Stimulated activated CD8-positive, alpha-beta memory T cell treated with anti-CD3 and anti-CD28 coated beads, Interleukin-15, amount 100 ng/mL, for 24 hours (primary cell): ENCODE measurements around the gene GAS2L1.
"Not testable (repeated sequence)": the region's sequence is repeated elsewhere in the genome, so short reads cannot be mapped to it uniquely, and the experiment has no call there.

ENCODE experiments used
- DNase-seq: peaks from one replicate; pipeline ENCODE4 v3.0.0-alpha.2; 2020; ENCODE audit warnings: low read depth

The GAS2L1 gene

DNA sequence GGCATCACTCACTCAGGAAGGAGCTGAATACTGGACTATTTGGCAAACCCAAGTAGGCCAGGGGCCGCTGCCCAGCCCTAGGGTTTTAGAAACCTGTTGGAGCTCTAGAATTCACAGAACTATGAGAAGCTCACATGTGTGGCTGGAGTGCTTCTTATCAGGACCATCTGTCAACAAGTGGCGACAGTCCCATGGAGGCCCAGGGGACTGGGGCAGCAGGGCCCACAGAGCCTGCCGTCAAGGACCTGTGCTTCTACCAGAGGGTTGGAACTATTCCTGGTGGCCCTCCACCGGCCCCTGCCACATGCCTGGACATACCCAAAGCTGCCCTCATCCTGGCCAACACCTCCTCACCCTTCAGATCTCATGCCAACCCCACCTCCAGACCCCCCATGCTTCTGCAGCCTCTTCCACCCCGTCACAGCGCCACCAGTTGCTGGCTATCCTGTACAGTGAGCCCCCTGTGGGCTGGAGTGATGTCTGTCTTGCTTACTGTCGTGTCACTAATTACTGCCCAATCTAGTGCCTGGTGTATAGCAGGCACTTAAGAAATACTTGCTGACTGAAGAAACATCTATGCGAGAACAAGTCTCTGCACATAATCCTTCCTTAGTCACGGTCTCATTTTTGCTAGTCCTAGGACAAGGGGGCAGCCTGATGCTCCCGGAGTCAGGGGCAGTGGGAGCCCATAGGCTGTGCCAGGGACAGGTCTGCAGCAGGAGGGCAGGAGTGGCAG, 36.3 kb downstream of the GAS2L1 start:
- DNase-seq, result no peak

DNA sequence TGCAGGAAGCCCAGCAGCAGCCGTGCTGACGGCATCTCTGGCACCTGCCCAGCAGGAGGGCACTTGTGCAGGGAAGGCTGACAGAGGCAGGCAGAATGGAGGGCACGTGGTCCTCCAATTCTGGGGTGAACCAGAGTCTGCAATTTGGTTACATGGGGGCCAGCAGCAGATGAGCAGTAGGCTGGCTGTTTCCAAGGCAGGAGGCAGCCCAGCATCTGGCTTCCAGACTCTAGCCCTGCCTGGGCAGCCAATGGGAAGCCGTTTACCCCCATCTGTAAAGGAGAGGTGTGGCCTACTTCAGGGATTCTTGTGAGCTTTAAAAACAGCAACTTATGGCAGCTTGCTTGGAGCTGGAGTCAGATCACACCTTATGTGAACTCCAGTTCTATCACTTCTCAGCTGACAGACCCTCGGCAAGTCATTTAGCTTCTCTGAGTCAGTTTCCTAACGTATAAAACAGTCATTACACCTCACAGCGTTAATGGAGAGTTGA, 36.9 kb downstream of the GAS2L1 start:
- DNase-seq, result no peak

DNA sequence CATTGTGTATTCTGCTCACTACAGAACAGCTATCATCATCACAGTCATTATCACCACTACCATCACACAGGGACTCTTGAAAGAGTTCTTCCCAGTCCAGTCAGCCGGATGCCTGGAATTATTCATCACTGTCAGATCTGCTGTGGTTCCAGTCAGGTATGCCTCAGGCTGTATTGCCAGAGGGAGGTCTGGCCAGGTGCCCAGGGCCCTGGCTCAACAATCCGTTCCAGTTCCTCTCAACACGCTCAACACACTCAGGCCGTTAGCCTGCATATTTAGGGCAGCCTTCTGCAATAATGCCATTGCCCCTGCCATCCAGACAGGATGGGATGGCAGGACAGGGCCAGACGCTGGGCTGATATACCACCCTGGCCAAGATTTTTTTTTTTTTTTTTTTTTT, 37.7 kb downstream of the GAS2L1 start:
- no peak for DNase-seq

DNA sequence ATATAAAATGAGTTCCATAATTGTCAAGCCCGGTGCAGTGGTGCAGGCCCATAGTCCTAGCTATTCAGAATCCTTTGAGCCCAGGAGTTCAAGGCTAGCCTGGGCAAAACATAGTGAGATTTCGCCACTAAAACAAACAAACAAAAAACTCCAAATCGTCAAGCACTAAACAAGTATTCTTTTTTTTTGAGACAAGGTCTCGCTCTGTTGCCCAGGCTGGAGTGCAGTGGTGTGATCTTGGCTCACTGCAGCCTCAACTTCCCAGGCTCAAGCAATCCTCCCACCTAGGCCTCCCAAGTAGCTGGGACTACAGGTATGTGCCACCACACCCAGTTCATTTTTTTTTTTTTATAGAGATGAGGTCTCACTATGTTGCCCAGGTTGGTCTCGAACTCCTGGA, 38.4 kb downstream of the GAS2L1 start:
- DNase-seq, result not testable (repeated sequence)

- DNase-seq, result no peak
Measured at GRCh38 chr22:29345932-29346331, 39.5 kb downstream of the GAS2L1 start.

DNA sequence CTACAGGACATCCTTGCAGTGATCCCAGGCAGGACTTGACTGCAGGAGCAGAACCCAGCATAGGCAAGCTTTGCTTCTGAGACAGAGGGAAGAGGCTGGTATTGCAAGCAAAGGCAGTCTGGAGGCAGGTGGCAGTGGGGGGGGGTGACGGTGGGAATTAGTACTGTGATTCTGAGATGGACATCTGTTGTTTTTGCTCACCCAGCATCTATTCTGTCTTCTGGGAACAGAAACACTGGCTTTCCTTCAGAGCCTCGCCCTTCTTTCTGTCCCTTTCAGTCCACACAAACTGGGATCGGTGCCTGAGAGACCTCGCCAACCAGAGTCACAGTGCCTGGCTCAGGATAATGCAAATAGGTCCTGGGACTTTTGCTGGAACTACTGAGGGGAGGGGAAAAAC, 40.2 kb downstream of the GAS2L1 start:
- DNase-seq, result no peak

DNA sequence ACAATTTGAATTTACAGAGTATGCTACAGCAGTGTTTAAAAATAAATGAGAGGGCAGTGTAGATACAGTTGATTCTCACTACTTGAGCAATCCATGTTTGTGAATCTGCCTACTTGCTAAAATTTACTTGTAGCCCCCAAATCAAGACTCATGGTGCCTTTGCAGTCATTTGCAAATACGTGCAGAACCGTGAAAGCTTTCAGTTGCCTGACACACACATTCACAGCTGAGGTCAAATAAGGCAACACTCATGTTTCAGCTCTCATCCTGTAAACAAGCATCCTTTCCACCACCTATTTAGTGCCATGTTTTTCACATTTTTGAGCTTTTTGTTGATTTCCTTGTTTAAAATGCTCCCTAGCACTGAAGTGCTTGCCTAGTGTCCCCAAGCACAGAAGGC, 41.6 kb downstream of the GAS2L1 start:
- no peak for DNase-seq

GRCh38 chr22:29348956-29349355, 42.5 kb downstream of the GAS2L1 start:
- DNase-seq, result no peak

- no peak for DNase-seq
Measured at GRCh38 chr22:29351042-29351441, 44.6 kb downstream of the GAS2L1 start.

- no peak for DNase-seq
Measured at GRCh38 chr22:29351891-29352290, 45.4 kb downstream of the GAS2L1 start.

DNA sequence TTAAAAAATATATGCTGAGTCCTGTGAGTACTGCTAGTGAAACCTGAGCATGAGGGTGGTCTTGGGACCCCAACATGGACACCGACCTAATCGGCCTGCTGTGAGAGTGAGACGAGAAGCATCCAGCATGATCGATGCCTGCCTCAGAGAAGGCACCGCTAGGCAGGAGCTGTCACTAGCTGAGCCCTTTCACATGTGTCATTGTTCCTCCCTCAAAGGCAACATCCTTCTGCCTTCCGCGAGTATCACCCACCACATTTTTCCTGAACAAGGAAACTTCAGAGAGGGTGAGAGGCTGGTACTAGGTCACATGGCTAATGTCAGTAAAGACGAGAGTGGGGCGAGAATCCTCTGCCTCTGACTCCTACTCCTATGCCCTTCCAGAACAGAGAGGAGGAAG, 46.3 kb downstream of the GAS2L1 start:
- DNase-seq, result no peak

- DNase-seq, result no peak
Measured at GRCh38 chr22:29353286-29353685, 46.8 kb downstream of the GAS2L1 start.

- DNase-seq, result no peak
Measured at GRCh38 chr22:29353860-29354259, 47.4 kb downstream of the GAS2L1 start.

DNA sequence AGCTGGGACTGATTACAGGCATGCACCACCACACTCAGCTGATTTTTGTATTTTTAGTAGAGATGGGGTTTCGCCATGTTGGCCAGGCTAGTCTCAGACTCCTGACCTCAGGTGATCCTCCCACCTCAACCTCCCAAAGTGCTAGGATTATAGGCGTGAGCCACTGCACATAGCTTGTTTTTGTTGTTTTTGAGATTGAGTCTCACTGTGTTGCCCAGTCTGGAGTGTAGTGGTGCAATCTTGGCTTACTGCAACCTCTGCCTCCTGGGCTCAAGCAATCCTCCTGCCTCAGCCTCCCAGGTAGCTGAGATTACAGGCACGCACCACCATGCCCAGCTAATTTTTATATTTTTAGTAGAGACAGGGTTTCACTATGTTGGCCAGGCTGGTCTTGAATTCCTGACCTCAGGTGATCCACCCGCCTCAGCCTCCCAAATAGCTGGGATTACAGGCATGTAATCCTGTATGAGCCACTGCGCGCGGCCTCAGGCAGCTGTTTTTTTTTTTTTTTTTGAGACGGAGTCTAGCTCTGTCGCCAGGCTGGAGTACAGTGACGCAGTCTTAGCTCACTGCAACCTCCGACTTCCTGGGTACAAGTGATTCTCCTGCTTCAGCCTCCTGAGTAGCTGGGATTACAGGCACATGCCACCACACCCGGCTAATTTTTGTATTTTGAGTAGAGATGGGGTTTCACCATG, 50.9 kb downstream of the GAS2L1 start:
- not testable (repeated sequence) for DNase-seq

DNA sequence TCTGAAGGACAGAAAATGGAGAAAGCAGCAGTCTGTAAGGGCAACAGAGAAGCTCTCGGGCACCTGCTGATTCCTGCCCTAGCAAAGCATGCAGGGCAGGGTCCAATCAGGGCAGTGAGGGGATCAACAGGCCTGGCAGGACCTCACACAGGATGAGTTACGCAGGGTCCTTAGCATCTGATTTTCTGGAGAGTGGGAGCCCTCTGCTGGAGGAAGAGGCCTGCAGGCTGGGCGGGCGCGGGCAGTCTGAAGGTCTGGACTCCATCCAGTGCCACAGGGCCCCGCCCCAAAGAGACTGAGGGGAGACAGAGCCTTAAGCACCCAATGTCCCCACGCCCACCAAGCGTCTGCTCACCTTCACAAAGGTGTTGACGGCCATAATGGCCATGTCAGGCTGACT, 53.0 kb downstream of the GAS2L1 start:
- no peak for DNase-seq
